ENCODE data around the gene GNG12. TPM values are rescaled to one million over a fixed set of nuclear protein-coding genes. Genes with fewer than 3 reads are reported as not detected.

GNG12 gene
- total RNA-seq, 1 experiment from 2014 or later = 66.1 TPM

DNA sequence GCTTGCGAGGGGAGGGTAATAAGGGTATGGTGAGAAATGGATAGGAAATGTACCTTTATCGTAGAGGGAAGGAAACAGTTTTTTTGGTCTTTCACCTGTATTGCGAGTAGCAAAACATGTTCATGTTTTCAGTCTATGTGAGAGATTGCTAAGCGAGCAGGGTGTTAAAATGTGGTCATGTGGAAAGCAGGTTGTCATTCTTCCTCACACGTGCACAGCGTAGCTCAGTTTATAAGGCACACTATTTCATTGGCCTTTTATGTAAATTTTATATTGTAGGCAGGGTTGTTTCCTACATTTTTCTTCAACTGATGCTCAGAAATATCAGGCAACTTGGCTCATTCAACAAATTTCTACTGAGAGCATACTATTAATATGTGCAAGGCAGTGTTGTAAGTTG, 18.5 kb upstream of the GNG12 start:
- intact Hi-C loops (cut with micrococcal nuclease) = loop anchor here (5.0 kb wide), 2 partner anchors 319 to 491 kb away; no protein-coding TSS in a partner anchor
- POLR2A ChIA-PET (ENCODE audit: unreplicated experiment) = no interaction called here
- Histone ChIP-seq H4K20me1 (ENCODE audit: low read length) (no peaks in the 10 kb centered on the region), H3K9me2 (replicated peaks; ENCODE audit: low read length) (no peaks in the 10 kb centered on the region), H3K4me2 (ENCODE audit: low read length) (no peak overlapping the region), H3K9ac (ENCODE audit: low read length) (no peak overlapping the region), H3K9me3 (ENCODE audit: low read length) (no peaks in the 10 kb centered on the region), H2AFZ (ENCODE audit: low read length) (no peak overlapping the region), H3K4me3 (ENCODE audit: low read length) (no peak overlapping the region), H3F3A (ENCODE audit: low read length, unreplicated experiment) (peaks cover 4% of the 10 kb centered on the region), H3K4me1 (ENCODE audit: insufficient read depth, low read length) (peaks cover 17% of the 10 kb centered on the region), H3K36me3 (ENCODE audit: low read depth, low read length) (no peaks in the 10 kb centered on the region), H3K27me3 (ENCODE audit: low read length) (no peaks in the 10 kb centered on the region), H3K79me2 (ENCODE audit: low read length) (no peaks in the 10 kb centered on the region), H3K27ac (ENCODE audit: low read length) (no peak overlapping the region)
- TF ChIP-seq, protein P1, sequence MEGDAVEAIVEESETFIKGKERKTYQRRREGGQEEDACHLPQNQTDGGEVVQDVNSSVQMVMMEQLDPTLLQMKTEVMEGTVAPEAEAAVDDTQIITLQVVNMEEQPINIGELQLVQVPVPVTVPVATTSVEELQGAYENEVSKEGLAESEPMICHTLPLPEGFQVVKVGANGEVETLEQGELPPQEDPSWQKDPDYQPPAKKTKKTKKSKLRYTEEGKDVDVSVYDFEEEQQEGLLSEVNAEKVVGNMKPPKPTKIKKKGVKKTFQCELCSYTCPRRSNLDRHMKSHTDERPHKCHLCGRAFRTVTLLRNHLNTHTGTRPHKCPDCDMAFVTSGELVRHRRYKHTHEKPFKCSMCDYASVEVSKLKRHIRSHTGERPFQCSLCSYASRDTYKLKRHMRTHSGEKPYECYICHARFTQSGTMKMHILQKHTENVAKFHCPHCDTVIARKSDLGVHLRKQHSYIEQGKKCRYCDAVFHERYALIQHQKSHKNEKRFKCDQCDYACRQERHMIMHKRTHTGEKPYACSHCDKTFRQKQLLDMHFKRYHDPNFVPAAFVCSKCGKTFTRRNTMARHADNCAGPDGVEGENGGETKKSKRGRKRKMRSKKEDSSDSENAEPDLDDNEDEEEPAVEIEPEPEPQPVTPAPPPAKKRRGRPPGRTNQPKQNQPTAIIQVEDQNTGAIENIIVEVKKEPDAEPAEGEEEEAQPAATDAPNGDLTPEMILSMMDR (conservative IDR thresholded peaks at IDR 0.05; ENCODE audit: low read depth, low read length) = no peak
- TF ChIP-seq EZH2phosphoT487 (IDR thresholded peaks at IDR 0.05; ENCODE audit: borderline replicate concordance, low read length) (no peak), EZH2 (IDR thresholded peaks at IDR 0.05; ENCODE audit: low read length, unreplicated experiment) (no peak)
- BruUV-seq (replicated peaks) = no TSS peak
- DNase-seq (no peak), ATAC-seq (no peak)
- CTCF ChIA-PET = interaction anchor here (2.0 to 2.1 kb wide), 2 partner anchors 158 to 256 kb away, joined by 6 to 7 read pairs; no protein-coding TSS in a partner anchor

DNA sequence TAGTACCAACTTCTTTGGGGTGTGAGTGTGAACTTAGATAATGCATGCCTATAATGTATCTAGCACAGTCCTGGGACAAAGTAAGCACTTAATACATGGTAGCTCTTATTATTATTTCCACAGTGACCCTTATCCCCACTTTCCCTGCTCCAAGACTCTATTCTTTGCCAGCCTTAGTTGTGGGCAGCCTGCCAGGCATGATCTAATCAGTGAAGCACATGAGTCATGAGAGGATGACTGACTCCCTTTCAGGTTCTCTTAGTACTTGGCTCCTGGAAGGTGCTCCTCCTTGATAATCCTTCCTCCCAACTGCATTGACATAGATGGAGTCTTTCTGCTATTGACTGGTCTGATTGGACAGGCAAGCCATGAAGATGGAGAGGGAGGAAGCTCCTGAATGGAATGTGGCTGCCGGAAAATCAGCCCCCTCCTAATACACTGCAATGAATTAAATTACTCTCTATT, 17.4 kb upstream of the GNG12 start:
- Histone ChIP-seq H3K27ac (ENCODE audit: low read length) (peak overlapping the region; percentile 79), H3K9me3 (ENCODE audit: low read length) (no peaks in the 10 kb centered on the region), H3K27me3 (ENCODE audit: low read length) (no peaks in the 10 kb centered on the region), H3K4me3 (ENCODE audit: low read length) (0 out of 2 replicates have a peak overlapping the region, but pooled peaks have one; percentile 6), H4K20me1 (ENCODE audit: low read length) (no peaks in the 10 kb centered on the region), H2AFZ (ENCODE audit: low read length) (no peak overlapping the region), H3K79me2 (ENCODE audit: low read length) (no peaks in the 10 kb centered on the region), H3K4me1 (ENCODE audit: insufficient read depth, low read length) (peaks cover 17% of the 10 kb centered on the region), H3K36me3 (ENCODE audit: low read depth, low read length) (no peaks in the 10 kb centered on the region), H3F3A (ENCODE audit: low read length, unreplicated experiment) (peaks cover 4% of the 10 kb centered on the region), H3K4me2 (ENCODE audit: low read length) (peak overlapping the region; percentile 68), H3K9ac (ENCODE audit: low read length) (peak overlapping the region; percentile 18; the same call in 1 of the 2 replicates), H3K9me2 (replicated peaks; ENCODE audit: low read length) (no peaks in the 10 kb centered on the region)
- ATAC-seq (peak; percentile 84), DNase-seq (peak; percentile 98)
- POLR2A ChIA-PET (ENCODE audit: unreplicated experiment) = interaction anchor here (0.5 to 1.0 kb wide), 3 partner anchors 19 to 261 kb away, joined by 4 to 14 read pairs (median 7); no protein-coding TSS in a partner anchor
- CTCF ChIA-PET = interaction anchor here (1.4 to 2.1 kb wide), 3 partner anchors 84 to 258 kb away, joined by 6 to 25 read pairs (median 7); no protein-coding TSS in a partner anchor
- no TSS peak for BruUV-seq (replicated peaks)
- intact Hi-C loops (cut with micrococcal nuclease) = loop anchor here (1.0 to 5.0 kb wide), 6 partner anchors 17 to 492 kb away; partner anchors contain the start of gene GNG12
- no peak for TF ChIP-seq EZH2phosphoT487 (IDR thresholded peaks at IDR 0.05; ENCODE audit: borderline replicate concordance, low read length)
- TF ChIP-seq, protein P1 (conservative IDR thresholded peaks at IDR 0.05; ENCODE audit: low read depth, low read length) = no peak
- no peak for TF ChIP-seq EZH2 (IDR thresholded peaks at IDR 0.05; ENCODE audit: low read length, unreplicated experiment)

DNA sequence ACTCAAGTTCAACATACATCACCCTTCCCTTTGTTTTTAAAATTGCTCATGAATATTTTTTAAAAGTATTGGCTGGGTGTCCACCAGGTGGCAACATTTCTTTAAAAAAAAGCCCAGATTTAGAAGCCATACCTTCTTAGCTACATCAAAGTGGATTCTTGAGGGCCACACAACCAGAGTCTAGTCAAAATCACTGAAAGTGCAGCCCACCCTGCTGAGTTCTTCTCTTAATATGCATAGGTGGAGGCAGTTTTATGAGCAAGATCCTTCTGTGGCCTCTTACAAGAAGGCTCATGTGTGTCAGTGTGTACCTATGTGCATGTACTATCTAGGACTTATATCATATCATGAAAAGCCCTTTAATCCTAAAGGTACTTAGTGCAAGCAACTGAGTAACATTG, 16.9 kb upstream of the GNG12 start:
- Histone ChIP-seq H3K4me2 (ENCODE audit: low read length) (peak overlapping the region; percentile 68), H3F3A (ENCODE audit: low read length, unreplicated experiment) (peaks cover 4% of the 10 kb centered on the region), H3K9me2 (replicated peaks; ENCODE audit: low read length) (no peaks in the 10 kb centered on the region), H3K4me1 (ENCODE audit: insufficient read depth, low read length) (peaks cover 17% of the 10 kb centered on the region), H3K79me2 (ENCODE audit: low read length) (no peaks in the 10 kb centered on the region), H3K27me3 (ENCODE audit: low read length) (no peaks in the 10 kb centered on the region), H3K36me3 (ENCODE audit: low read depth, low read length) (no peaks in the 10 kb centered on the region), H3K4me3 (ENCODE audit: low read length) (0 out of 2 replicates have a peak overlapping the region, but pooled peaks have one; percentile 6), H2AFZ (ENCODE audit: low read length) (no peak overlapping the region), H3K9me3 (ENCODE audit: low read length) (no peaks in the 10 kb centered on the region), H4K20me1 (ENCODE audit: low read length) (no peaks in the 10 kb centered on the region), H3K9ac (ENCODE audit: low read length) (peak overlapping the region; percentile 18; the same call in 1 of the 2 replicates), H3K27ac (ENCODE audit: low read length) (peak overlapping the region; percentile 79)
- ChIA-PET POLR2A (ENCODE audit: unreplicated experiment) (interaction anchor here (0.5 to 0.7 kb wide), 2 partner anchors 90 to 261 kb away, joined by 7 to 14 read pairs; no protein-coding TSS in a partner anchor), CTCF (interaction anchor here (0.5 to 2.1 kb wide), 4 partner anchors 84 to 263 kb away, joined by 3 to 25 read pairs (median 6); no protein-coding TSS in a partner anchor)
- DNase-seq = peak; percentile 62
- ATAC-seq = peak; percentile 45
- no TSS peak for BruUV-seq (replicated peaks)
- intact Hi-C loops (cut with micrococcal nuclease) = loop anchor here (1.0 to 5.0 kb wide), 6 partner anchors 17 to 492 kb away; partner anchors contain the start of gene GNG12
- TF ChIP-seq, protein P1 (conservative IDR thresholded peaks at IDR 0.05; ENCODE audit: low read depth, low read length) = peak; percentile 83
- TF ChIP-seq EZH2 (IDR thresholded peaks at IDR 0.05; ENCODE audit: low read length, unreplicated experiment) = no peak
